ENCODE results near the gene DYNLT4.

DNA sequence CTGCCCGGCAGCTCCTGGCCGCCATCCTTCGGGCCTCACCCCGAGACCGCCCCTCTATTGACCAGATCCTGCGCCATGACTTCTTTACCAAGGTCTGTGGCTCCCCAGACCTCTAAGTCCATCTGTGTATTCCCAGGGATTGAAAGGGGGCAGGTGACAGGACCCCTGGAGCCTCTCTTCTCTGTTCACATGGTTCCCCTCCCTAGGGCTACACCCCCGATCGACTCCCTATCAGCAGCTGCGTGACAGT is 4.2 kb downstream of the DYNLT4 start:
- TF ChIP-seq, protein P1, sequence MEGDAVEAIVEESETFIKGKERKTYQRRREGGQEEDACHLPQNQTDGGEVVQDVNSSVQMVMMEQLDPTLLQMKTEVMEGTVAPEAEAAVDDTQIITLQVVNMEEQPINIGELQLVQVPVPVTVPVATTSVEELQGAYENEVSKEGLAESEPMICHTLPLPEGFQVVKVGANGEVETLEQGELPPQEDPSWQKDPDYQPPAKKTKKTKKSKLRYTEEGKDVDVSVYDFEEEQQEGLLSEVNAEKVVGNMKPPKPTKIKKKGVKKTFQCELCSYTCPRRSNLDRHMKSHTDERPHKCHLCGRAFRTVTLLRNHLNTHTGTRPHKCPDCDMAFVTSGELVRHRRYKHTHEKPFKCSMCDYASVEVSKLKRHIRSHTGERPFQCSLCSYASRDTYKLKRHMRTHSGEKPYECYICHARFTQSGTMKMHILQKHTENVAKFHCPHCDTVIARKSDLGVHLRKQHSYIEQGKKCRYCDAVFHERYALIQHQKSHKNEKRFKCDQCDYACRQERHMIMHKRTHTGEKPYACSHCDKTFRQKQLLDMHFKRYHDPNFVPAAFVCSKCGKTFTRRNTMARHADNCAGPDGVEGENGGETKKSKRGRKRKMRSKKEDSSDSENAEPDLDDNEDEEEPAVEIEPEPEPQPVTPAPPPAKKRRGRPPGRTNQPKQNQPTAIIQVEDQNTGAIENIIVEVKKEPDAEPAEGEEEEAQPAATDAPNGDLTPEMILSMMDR (conservative IDR thresholded peaks at IDR 0.05; ENCODE audit: low read depth, low read length) = no peak
- no peak for TF ChIP-seq EZH2 (IDR thresholded peaks at IDR 0.05; ENCODE audit: borderline replicate concordance, low read depth, low read length, poor library complexity, severe bottlenecking)
